NCI-H1092 (cell line): ENCODE results near the gene CCDC13.
"Not testable (repeated sequence)": the region's sequence is repeated elsewhere in the genome, so short reads cannot be mapped to it uniquely, and the experiment has no call there.

Source experiments
- DNase-seq: peaks from one replicate; lab custom pipeline; 2025; lab: John Stamatoyannopoulos, UW

The CCDC13 gene

GRCh38 chr3:42772670-42773408 lies at the start of gene CCDC13:
Gene CCDC13 (minus strand): TSS chr3:42773253. CDS start chr3:42758345, 14,908 bp downstream.
- peak; percentile 82 for DNase-seq

- DNase-seq = no peak
Observed at GRCh38 chr3:42822828-42823227, 49.8 kb upstream of the CCDC13 start.

GRCh38 chr3:42820746-42821051 lies 47.6 kb upstream of the CCDC13 start:
- no peak for DNase-seq

- peak; percentile 84 for DNase-seq
Observed at GRCh38 chr3:42819351-42819965, 46.4 kb upstream of the CCDC13 start.

- no peak for DNase-seq
Observed at GRCh38 chr3:42815826-42816225, 42.8 kb upstream of the CCDC13 start.

- no peak for DNase-seq
Observed at GRCh38 chr3:42814914-42815507, 42.0 kb upstream of the CCDC13 start.

- no peak for DNase-seq
Observed at GRCh38 chr3:42814246-42814645, 41.2 kb upstream of the CCDC13 start.

- DNase-seq = not testable (repeated sequence)
Observed at GRCh38 chr3:42811118-42811883, 38.2 kb upstream of the CCDC13 start.

- not testable (repeated sequence) for DNase-seq
Observed at GRCh38 chr3:42810706-42811105, 37.7 kb upstream of the CCDC13 start.

- DNase-seq = no peak
Observed at GRCh38 chr3:42809202-42809601, 36.1 kb upstream of the CCDC13 start, which contains the start of gene ACKR2. Gene ACKR2 (plus strand): TSS chr3:42809445. CDS start chr3:42864503, 55,058 bp downstream.

GRCh38 chr3:42807929-42808328 lies 34.9 kb upstream of the CCDC13 start:
- DNase-seq = no peak

GRCh38 chr3:42805141-42805821 lies 32.2 kb upstream of the CCDC13 start:
- DNase-seq = no peak

GRCh38 chr3:42804831-42805132 lies 31.7 kb upstream of the CCDC13 start:
- DNase-seq = no peak

- DNase-seq = peak; percentile 91
Observed at GRCh38 chr3:42804106-42804830, 31.2 kb upstream of the CCDC13 start, which contains the start of gene HIGD1A. Gene HIGD1A (minus strand): TSS chr3:42804490. CDS start chr3:42794253, 10,237 bp downstream.

- no peak for DNase-seq
Observed at GRCh38 chr3:42803414-42804105, 30.5 kb upstream of the CCDC13 start.

GRCh38 chr3:42802876-42803413 lies 29.9 kb upstream of the CCDC13 start:
- no peak for DNase-seq

GRCh38 chr3:42801784-42802183 lies 28.7 kb upstream of the CCDC13 start:
- no peak for DNase-seq

- DNase-seq = no peak
Observed at GRCh38 chr3:42801048-42801620, 28.1 kb upstream of the CCDC13 start.

GRCh38 chr3:42800251-42800650 lies 27.2 kb upstream of the CCDC13 start:
- DNase-seq = no peak

- no peak for DNase-seq
Observed at GRCh38 chr3:42799376-42799775, 26.3 kb upstream of the CCDC13 start.
